HG03439 (cell line): ENCODE measurements around the gene FSTL3.
"Not testable (repeated sequence)": the region's sequence is repeated elsewhere in the genome, so short reads cannot be mapped to it uniquely, and the experiment has no call there.

Experiments used
- ATAC-seq: cut with Tn5 transposase; IDR thresholded peaks from one replicate; pipeline ENCODE4 v1.9.1; 2021; ENCODE audit warnings: mild to moderate bottlenecking, moderate library complexity; ENCODE audit not compliant: unreplicated experiment

The FSTL3 gene

DNA sequence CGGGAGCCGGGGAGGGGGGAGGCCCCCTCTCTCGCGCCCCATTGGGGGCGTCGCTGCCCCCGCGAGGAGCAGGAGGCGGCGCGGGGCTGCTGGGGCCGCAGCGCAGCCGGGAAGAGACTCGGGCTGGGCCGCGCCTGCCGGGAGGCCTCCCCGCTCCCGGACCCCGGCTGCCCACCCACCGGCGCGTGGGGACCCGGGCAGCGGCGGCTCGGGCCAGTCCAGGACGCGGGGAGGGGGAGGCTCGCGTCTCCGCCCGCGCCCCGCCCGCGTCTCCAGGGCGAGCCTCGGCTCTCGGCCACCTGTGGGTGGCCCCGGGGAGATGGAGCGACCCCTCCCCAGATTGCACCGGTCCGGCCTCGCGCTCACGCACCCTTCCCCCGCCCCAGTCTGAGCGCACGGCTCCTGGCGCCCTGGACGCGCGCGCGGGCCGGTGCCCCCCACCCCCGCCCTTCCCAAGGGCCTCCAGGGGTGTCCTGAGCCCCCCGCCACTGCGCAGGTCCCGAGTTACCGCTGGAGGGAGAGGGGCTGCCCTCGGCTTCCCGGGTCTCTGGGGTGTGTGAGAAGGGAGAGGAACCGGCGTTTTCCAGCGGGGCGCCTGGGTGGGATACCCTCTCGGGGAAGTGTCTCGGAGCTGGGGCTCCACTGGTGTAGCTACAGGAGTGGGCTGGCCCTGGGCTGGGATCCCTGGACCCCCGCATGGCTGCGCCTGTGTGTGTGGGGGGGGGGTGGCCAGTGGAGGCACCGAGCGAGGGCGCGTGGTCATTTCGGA lies 33.2 kb downstream of the FSTL3 start:
- ATAC-seq = no peak

DNA sequence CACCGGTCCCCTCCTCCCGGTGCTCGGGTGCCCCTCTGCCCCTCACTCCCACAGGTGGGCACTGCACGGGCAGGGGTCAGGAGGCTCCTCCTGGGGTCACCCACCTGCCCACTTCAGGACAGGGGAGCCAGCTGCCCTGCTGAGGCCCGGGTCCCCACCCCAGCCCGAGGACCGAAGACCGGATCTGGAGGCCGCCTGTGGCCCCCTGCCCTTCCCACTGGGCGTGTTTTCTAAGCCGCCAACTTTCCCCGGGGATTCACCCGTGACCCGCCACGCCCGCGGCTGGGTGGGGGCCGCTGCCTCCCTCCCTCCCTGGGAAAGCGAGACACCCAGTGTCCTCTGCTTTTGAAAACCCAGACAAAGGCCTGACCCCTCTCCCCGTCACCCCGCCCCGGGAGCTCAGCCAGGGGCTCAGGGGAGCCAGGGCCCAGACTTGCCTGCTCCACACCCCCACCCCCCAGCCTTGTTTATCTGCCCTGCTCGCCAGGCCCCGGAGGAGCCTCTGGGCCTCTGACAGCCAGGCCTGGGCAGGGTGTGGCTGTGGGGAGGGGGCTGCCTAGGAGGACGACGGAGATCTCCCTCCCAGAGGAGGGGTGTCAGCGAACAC lies 33.9 kb downstream of the FSTL3 start:
- ATAC-seq = no peak

DNA sequence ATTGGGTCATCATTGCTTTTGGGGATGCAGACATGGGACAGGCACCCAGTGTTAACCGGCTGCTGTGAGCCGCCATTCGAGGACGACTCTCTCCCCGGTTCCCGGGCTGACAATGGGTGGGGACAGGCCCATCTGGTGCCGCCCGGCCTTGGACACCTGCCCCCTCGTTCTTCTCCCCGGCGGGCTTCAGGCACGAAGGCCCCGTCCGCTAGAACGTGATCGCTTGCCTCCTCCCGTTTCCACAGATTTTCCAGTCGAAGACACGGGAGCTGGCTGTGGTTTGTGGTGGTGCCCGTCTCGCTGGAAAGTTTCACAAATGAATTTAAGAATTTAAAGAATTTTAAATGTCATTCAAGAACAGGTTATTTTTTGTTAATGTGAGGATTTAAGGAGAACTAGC lies 34.6 kb downstream of the FSTL3 start:
- no peak for ATAC-seq

DNA sequence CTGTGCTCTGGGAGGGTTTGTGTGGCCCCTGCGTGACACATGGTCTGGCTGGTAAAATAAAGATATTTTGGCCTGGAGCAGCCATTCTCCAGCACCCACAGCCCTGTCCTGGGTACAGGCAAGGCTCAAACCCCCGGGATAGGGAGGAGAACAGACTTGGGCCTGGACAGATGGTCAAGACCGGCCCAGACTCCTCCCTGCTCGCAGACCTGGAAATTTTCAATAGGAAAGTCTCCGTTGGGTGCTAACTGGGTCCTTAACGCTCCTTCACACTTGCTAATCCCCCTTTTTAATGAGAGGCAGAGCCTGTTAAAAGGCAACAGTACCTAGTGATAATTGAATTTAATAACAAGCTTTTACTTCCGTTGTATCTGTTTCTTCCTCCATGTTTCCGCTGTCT lies 35.1 kb downstream of the FSTL3 start:
- ATAC-seq = no peak

DNA sequence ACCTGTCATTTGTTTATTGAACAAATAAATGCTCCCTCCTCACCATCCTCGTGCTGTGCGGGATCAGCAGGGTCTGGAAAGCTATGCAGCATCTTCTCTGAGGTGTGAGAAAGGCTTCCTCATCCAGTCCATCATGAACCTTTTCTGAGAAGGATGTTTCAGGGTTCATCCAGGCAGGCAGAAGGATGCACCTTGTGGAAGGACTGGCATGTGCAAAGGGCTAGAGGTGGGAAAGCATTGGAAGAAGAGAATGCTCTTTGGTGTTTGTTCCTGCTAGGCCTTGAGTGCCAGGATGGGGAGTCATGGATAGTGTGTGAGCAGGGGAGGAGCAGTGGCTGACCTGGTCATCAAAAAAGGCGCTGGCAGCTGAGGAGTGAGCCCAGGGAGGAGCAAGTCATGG lies 39.2 kb downstream of the FSTL3 start:
- ATAC-seq = no peak

DNA sequence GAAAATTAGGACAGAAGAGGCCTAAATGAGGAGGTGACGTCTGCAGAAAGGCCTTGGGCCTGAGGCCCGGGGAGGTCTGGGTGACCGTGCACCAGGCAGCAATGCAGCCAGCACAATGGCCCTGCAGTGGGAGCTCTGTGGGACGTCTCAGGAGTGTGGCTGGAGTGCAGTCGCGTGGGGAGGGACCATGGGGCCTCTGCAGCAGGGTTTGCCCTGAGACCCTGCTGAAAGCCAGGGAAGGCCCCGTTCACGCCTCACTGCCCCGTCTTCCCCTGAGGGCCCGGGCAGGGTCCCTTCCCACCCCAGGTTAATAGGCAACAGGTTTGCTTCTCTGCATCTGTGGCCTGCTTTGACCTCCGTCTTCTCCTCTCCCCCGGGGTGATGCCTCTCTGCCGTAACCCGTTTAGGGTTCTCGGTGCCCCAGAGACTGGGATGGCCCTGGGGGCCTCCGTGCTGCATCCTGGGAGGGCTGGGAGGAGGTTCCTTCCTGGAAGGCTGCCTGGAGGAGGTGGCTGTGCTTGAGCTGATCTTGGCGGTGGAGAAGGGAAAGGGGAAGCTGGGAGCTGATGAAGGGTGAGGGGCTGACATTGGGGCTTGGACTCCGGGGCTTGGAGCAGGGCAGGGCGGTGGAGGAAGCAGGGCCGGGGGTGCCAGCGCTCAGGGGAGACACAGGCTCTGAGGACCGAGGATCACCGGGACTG lies 42.2 kb downstream of the FSTL3 start:
- no peak for ATAC-seq

DNA sequence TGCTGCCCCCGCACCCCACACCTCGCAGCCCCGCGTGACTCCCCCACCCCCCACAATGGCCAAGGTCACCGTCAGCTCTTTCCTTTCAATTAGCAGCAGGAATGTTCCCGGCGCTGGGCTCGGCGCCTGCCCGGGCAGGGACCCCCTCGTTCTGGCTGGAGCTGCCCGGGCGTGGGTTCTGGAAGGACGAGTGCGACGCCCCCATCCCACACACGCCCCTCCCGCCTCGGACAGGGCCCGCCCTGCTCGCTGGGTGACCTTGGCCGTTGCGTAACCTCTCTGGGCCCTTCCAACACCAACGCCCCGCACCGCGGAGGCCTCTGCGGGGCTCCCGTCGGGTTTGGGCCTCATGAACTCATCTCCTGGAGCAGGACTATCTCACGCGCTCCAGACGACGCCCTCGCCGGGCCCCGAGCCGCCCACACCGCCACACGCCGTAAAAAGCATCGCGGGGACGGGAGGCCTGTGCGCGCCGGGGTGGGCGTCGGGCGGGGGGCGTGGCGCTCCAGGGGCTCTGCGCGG lies 42.9 kb downstream of the FSTL3 start:
- no peak for ATAC-seq

DNA sequence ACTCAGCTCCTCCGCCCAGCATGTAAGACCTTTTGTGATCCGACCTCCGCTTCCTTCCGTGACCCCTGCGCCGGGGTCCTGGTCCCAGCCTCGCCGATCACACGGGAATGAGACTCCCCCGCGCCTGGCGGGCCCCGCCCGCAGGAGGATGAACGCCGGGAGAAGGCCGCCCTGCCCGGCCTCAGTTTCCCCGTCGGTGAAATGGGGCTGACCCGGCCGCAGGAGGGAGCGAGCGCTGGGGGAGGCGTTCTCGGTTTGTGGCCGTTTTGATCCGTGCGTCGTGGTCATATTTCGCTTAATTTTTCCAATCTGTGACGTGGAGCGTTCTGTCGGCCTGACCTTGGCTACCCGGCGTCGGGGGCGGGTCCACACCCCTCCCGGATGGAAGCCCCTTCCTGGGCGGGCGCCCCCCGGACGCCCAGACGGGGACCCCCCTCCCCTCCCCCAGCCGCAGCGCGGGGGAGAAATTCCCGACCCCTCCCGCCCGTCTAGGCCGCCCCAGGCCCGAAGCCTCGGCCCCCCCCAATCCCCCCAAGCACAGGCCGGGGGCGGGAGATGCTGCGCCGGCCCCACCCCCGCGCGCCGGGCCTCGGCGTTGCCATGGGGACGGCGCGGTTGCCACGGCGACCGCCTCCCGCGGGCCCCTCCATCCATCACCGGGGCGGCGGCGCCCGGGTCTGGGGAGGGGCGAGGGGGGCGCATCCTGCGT lies 43.6 kb downstream of the FSTL3 start:
- ATAC-seq = no peak

DNA sequence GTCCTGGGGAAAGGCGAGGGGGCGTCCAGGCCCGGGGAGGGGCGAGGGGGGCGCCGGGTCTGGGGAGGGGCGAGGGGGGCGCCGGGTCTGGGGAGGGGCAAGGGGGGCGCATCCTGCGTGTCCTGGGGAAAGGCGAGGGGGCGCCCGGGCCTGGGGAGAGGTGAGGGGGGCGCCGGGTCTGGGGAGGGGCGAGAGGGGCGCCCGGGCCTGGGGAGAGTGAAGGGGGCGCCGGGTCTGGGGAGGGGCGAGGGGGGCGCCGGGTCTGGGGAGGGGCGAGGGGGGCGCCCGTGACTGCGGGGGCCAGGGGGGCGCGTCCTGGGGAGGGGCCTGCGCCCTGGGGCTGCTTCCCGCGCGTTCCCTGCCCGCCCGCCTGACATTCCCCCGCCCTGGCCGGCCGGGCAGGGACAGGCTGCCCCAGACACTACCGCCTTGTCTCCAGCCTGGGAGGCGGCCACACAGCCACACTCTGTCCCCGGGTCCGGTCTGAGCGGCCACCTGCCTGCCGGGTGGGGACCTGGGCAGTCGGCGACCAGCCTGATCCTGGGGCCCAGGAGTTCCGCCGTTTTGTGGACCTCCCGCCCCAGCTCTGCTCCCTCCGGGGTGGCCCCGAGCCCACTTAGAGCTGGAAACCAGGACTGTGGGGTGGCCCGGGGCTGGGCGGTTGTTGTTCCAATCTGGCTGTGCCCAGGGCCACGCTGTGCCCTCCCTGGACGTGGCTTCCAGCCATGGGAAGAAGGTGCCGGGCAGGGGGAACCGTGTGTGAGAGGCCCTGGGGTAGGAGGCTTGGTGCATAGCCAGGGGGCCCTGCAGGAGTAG lies 44.4 kb downstream of the FSTL3 start:
- no peak for ATAC-seq

DNA sequence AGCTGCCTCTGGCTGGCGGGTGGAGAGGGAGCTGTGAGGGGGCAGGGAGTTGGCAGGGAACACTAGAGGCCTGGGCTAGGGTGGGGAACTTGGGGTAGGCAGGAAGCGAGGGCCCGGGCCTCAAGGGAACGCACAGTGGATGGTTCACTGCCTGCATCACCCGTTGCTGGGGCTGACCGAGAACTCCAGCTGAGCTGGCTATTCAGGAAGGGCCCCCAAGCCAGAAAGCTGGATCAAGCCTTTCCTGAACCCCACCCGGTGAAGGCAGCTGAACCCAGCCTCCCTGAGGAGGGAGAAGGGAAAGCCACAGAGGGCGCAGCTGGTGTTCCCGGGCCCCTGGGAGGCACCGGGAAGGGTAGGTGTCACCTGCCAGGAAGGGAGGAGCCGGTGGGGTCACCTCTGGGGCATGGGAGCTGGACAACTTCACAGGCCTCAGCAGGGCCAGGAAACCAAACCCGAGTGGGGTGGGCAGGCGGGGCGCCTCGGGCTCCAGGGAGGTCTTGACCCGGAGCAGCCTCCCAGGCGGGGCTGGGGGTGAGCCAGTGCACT lies 46.4 kb downstream of the FSTL3 start:
- no peak for ATAC-seq

DNA sequence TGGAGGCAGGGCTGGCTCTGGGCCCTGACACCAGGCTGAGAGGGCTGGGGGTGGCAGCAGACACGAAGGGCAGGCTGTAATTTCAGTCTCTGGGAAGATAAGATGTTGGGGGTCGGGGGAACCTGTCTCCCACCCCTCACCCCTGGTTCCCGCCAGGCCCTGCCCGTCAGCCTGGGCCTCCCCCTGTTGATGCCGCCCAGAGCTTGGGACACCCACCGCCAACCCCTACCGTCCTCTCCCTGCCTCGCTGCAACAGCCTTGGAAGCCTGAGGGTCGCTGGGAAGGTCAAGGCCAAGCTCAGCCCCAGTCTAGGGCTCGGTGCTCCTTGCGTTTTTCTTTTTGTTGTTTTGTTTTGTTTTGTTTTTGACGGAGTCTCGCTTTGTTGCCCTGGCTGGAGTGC lies 47.1 kb downstream of the FSTL3 start:
- no peak for ATAC-seq

DNA sequence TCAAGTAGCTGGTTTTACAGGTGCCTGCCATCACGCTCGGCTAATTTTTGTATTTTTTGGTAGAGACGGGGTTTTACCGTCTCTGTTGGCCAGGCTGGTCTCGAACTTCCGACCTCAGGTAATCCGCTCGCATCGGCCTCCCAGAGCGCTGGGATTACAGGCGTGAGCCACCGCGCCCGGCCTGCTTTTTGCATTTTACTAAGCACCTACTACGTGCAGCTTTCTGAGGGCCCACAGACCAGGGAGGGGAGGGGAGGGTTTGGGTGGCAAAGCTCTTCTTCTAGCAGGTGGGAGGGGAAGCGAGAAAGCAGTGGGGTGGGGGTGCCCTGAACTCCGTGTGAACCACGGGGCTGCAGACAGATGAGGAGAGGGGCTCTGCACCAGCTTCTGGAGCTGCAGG lies 47.5 kb downstream of the FSTL3 start:
- ATAC-seq = no peak

DNA sequence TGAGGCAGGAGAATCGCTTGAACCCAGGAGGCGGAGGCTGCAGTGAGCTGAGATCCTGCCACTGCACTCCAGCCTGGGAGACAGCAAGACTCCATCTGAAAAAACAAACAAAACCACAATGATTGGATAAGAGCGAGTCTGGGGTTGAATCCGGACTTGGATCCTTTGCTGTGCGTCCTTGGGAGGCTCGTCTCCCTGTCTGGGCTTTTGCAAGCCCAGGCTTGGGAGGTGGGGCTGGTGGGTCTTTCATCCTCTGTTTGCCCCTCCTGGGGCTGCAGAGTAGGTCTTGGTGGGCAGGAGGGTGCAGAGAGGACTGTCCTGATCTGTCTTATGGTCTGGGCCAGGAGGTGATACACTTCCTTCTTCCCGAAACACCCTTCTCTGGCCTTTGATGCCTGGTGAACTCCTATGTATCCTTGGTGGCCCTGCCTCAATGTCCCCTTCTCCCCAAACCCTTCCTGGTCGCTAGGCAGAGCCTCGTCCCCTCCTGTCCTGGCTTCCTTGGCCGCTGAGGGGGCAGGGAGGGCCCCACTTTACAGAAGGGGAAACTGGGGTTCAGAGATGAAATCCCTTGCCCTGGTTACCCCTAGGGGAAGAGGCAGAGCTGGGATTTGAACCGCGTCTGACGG lies 49.4 kb downstream of the FSTL3 start:
- ATAC-seq = no peak

DNA sequence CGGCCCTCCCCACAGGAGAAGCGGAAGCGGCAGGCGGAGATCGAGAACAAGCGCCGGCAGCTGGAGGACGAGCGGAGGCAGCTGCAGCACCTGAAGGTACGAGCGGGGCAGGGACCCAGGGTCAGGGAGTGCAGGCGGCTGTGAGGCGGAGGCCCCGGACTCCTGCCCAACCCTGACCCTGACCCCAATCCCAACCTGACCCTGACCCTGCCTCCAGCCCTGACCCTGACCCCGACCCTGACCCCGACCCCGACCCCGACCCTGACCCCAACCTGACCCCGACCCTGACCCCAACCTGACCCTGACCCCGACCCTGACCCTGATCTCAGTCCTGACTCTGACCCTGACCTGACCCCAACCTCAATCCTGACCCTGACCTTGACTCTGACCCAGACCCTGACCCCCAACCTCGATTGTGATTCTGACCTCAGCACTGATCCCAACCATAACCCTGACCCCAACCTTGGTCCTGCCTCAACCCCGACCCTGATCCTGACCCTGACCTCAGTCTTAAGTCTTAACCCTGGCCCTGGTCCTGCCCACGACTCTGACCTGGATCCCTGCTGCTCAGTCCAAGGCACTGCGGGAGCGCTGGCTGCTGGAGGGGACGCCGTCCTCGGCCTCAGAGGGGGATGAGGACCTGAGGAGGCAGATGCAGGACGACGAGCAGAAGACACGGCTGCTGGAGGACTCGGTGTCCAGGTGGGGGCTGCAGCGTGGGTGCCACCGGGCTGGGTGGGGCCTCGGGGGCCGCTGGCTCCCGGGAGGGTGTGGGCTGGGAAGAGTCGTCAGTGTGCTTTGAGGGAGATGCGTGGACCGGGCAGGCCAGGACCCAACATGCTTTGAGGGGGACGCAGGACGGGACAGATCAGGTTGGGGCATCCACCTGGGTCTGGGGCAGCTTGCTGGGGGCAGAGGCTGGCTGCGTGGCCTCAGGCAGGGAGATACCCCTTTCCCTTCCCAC lies 51.1 kb downstream of the FSTL3 start:
- ATAC-seq = no peak

DNA sequence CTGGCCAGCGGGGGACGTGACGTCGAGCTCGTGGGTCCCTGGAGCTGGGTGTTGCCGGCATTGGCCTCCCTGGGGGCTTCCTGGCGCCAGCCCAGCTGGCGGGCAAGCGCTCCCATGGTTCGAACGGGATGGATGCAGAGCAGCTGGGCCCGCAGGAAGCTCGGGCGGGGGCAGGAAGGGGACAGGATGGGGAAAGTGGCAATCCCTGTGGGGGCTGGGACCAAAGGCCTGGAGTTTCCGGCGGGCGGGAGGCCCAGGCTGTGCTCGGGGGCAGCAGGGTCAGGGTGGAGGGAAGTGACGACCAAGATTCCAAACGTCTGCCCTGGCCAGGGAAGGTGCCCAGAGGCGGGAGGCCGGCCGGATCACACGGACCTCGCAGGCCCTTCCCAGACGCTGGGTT lies 51.8 kb downstream of the FSTL3 start:
- no peak for ATAC-seq

DNA sequence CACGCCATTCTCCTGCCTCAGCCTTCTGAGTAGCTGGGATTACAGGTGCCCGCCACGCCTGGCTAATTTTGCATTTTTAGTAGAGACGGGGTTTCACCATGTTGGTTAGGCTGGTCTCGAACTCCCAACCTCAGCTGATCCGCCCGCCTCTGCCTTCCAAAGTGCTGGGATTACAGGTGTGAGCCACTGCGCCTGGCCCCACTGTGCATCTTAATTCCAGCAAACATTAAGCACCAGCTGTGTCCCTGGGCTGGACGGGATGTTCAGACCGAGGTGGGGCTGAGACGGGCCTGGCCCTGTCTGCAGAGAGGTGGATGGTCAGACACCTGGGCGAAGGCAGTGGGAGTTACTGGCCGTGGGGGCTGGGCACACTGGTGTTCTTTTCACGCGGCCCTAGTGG lies 53.4 kb downstream of the FSTL3 start:
- ATAC-seq = not testable (repeated sequence)

DNA sequence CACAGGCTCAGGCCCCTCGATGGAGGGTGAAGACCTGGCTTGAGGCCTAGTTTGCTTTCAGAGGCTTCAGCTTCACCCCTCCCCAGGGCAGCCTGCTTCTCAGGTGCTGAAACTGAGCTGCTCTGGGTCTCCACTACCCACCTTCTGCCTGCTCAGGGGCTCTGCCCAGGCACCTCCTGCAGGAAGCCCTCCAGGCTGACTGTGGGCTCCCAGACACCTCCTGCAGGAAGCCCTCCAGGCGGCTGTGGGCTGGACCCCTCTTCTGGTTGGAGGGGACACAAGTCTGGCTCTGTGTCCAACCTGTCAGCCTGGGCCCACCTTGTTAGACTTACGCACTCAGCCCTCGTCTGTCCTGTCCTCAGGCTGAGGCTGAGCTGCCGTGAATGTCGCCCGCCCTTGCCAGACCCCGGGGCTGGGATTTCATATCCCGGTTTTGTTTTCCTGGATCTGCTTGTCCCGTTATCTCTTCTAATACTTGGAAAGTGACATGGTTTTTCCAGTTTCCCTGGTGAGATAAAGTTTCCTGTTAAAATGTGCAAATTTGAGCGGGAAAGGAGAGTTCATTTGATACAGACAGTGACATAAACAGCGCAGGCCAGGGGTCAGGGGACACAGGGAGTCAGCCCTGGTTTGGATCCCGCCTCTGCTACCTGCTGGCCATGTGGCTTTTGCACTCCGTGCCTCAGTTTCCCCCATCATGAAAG lies 53.9 kb downstream of the FSTL3 start:
- ATAC-seq = no peak

DNA sequence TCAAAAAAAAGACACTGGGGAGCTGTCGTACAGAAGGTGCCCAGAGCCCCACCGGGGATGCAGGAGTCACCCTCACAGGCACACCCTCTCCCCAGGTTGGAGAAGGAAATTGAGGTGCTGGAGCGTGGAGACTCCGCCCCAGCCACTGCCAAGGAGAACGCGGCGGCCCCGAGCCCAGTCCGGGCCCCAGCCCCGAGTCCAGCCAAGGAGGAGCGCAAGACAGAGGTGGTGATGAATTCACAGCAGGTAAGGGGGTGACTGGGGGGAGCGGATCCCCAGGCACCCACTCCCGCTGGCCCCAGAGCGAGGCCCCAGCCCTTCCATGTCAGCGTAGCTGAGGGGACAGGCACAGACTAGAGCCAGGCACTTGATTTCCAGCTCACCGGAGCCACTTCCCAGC lies 54.8 kb downstream of the FSTL3 start:
- no peak for ATAC-seq
